HG02870 (cell line): ENCODE data around the gene FES.
"Not testable (repeated sequence)": the region's sequence is repeated elsewhere in the genome, so short reads cannot be mapped to it uniquely, and the experiment has no call there.

ENCODE experiments used
- ATAC-seq: cut with Tn5 transposase; IDR thresholded peaks from one replicate; pipeline ENCODE4 v1.9.1; 2021; ENCODE audit warnings: mild to moderate bottlenecking, moderate library complexity; ENCODE audit not compliant: unreplicated experiment

FES gene

DNA sequence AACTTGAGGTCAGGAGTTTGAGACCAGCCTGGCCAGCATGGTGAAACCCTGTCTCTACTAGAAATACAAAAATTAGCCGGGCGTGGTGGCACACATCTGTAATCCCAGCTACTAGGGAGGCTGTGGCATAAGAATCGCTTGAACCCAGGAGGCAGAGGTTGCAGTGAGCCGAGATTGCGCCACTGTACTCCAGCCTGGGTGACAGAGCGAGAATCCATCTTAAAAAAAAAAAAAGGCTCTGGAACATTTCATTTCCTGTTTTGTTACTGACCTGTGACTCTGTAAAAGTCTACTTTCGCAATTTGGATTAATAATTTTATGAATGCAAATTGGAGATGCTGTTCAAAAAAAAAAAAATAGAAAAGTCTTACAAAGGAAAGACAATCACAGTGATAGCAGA lies 43.8 kb downstream of the FES start:
- ATAC-seq: not testable (repeated sequence)

DNA sequence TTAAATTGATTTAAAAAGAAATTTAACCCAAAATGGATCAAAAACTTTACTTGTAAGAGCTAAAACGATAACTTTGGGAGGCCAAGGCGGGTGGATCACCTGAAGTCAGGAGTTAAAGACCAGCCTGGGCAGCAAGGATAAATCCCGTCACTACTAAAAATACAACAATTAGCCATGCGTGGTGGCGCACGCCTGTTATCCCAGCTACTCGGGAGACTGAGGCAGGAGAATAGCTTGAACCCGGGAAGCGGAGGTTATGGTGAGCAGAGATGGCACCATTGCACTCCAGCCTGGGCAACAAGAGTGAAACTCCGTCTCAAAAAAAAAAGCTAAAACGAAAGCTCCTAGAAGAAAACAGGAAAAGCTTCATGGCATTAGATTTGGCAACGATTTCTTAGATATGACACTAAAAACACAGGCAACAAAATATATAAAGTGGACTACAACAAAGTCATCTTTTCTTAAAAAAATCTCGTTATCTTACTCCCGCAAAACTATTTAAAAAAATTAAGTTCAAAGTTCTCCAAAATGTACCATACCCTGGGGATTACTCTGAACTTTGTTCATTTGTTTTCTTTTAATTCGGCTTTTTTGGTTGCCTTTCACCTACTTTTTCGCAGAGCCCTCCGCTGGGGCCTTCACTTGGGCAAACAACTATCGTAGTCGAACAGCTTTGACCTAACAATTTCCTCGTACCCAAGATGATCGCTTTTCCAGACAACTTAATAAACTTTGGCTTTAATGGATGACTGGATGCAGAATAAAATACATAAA lies 45.1 kb downstream of the FES start:
- no peak for ATAC-seq

DNA sequence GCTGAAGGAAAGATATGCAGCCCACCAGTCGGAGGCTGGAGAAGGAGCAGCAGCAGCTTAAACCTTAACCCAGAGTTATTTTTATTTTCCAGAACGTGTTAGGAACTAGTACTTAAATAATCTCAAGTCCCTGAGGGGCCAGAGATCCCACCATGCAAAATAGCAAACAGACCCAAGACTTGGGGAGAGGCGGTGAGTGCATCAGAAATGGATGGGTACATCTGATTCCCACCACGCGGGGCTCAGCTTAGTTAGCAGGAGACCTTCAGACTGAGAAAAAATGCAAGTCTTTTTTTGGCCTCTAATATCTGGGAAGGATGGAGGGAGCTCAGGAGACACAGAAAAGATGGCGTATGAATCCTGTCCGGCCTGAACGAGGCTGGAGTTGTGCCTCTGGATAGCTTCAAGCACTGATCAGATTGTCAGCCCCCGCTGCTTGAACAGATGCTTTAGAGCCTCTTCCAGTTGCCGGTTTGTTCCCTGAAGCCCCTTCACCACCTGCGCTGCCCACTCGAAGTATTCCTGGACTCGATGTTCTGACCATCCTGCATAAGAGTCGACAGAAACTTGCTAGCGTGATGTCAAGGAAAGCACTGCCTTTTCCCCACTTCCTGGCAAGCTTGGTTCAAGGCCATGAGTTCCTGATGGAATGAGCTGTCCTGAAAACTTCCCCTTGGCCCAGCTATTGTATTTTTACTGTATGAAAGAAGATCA lies 46.7 kb downstream of the FES start:
- no peak for ATAC-seq

DNA sequence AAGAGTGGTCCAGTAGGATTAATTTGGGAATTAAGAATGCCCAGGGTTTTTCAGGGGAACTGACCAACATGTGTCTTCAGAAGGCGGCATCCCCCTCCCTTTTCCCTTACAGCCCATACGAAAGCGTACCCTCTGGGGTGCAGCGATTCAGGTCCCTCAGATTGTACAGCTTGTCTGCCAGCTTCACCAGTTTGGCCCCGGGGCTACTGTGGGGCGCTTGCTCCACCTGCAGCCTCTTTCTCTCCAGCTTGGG lies 47.2 kb downstream of the FES start:
- ATAC-seq: no peak

DNA sequence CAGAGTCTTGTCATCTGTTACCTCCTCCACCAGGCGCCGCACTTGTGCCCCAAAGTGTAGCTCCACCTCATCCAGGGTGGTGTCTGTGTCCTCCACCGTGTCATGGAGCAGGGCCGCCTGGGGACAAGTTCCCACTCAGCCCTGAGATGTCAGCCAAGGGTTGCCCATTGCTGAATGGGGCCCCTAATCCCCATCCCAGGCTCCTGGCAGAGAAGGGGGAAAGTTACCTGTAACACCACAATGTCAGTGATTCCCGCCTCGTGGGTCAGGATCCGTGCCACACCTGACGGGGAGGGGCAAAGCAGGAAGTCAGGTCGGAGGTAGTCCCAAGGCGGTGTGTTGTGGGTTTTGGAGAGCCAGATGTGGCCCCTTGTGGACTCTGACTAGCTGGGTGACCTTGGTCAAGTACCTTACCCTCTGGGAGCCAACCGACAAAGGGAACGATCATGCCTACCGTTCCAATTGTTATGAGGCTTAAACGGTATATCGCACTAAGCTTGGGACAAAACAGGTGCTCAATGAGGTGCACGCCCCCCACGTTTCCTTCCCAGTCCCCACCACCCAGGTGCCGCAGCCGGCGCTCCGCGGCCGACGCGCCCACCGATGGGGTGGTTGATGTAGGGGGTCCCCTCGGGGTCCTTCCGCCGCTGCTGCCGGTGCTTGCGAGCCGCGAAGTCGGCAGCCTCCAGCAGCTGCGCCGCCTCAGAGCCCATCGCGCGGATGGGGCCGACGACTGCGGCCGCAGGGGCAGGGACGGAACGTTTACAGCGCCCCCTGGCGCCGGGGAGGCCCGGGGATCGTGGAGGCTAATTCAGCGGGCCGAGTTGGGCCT lies 47.7 kb downstream of the FES start, which contains the start of gene HDDC3:
TSS of gene HDDC3 (minus strand) at position 722 of the 832 bp plus-strand sequence. CDS start at position 713, 9 bp downstream.
- ATAC-seq: peak; percentile 34

DNA sequence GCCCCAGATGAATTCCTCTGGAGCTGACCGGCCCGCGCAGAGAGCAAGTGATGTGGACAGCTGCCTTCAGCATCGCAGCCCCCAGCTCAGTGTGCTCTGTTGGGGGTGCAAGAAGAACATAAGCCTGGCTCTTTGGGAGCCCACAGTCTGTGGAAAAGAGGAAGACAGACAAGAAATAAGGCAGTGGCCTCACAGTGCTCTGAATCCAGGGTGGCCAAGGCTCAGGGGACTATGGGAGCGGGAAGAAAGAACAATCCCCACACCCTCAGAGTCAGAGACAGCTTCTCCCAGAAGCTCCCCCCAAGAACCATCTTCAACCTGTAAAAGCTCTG lies 48.3 kb downstream of the FES start:
- no peak for ATAC-seq

DNA sequence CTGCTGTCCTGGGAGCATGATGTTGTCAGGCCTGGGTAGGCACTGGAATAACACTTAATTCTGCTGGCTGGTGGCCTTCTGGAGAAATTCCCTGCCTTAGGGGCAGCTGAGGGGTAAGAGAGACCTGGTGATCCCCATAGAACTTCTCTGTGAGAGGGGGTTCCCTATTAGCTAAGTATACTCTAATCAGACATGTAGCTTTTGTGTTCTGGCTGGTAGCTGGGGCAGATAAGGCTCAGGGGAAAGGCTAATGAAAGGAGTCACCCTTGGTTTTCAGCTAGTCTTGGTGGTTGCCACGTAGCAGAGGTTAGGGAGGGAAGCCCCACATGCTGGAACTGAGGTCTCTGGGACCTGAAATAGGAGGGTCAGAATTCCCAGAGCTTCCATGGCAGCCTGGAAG lies 49.0 kb downstream of the FES start:
- no peak for ATAC-seq

DNA sequence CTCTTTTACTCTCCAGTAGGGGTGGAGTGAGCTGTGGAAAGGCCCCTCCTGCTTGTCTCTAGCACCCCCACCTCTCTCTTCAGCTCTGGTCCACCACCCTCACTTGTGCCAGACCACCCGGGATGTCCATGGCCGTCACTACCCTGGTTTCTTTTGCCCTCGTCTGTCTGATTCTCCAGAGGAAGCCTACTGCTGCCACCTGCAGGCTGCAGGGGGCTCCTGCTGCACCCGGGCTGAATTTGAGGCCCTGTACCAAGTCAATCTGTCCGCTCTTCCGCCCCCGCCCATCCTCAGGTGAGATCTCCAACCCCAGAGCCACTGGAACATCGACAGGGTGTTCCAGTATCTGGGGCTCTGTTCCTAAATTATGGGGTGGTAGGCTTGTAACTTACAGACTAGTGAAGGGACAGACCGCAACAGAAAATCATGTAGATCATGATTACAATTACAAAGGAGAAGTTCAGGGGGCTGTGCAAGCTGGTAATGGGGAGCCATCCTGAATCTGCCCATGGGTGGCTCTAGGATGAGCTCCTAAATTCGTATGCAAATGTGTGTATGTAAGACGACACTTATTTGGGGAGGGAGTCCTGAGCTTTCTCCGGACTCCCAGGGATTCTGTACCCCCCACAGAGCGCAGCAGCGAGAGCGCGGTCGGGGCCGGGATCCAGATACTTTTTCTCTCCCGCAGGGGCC lies 50.1 kb downstream of the FES start:
- ATAC-seq: peak; percentile 24

DNA sequence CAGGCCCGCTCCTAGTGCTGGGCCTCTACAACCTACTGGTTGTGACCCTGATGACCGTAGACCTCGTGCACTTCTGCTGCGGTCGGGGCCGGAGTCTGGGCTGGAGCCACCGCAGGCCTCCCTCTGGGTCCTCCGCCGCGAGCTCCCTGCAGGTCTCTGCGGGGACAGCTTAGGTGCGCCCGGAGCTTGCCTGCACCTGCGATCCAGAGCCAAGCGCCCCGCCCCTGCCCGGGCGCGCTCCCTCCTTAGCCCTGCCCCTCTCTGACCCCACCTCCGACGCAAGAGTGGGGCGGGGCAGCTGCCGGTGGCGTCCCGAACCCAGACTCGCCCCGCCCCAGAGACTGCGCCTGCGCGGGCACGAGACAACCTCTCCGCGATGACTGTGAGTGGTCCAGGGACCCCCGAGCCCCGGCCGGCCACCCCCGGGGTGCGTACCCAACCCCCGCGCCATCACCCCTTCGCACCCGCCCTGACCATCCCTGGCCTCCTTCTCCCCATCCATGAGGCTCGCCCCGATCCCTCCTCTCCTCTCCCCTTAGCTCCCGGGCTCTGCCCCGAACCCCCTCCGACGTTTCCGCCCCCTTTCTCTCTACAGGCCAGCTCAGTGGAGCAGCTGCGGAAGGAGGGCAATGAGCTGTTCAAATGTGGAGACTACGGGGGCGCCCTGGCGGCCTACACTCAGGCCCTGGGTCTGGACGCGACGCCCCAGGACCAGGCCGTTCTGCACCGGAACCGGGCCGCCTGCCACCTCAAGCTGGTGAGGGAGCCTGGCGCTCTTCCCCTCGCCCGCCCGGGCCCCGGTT lies 50.8 kb downstream of the FES start, which contains the start of gene UNC45A:
TSS of gene UNC45A (plus strand) at position 337 of the 803 bp plus-strand sequence. CDS start at position 377, 40 bp downstream.
- peak; percentile 56 for ATAC-seq

DNA sequence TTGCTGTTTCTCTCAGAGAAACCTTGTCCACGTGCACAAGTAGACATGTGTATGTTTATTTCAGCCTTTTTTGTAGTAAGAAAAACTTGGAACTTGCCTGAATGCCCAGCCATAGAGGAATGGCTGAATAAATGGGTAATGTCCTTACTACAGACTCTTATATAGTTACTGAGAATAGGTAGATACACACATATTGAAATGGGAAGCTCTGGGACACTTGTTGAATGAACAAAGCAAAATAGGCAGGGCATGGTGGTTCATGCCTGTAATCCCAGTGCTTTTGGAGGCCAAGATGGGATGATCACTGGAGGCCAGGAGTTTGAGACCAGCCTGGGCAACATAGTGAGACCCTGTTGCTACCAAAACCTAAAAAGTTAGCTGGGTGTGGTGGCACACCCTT lies 52.5 kb downstream of the FES start:
- no peak for ATAC-seq

DNA sequence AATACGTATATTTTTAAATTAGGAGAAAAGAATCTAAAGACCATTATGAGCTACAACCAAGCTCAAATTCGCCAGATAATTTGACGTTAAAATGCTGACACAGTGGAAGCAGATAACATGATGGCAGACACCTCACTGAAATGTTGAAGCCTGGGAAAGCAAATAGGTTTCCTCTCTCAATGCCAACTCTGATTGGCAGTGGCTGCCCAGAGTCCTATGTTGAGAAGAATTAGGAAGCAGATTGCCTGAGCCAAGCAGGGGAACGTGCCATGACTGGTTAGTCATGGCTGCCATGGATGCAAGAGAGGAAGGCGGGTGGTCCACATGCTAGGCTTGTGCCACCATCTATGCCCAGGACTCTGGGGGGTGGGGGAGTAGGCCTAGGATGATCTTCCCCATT lies 54.0 kb downstream of the FES start:
- ATAC-seq: no peak

DNA sequence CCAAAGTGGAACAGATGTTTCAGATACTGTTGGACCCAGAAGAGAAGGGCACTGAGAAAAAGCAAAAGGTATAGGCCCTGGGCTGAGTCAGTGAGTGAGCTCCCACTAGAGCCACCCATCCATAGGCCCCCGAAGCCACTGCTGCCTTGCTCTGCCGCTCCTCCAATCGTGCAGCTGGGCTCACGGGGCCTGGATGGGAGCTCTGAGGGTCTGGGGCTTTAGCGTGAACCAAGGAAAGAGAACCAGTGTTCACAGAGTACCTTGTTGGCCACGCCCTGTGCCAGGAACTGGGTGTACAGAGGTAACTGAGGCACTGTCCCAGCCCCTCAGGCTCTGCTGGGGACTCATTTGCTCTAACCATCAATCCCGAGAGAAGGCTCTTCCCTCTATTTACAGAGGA lies 55.5 kb downstream of the FES start:
- no peak for ATAC-seq

DNA sequence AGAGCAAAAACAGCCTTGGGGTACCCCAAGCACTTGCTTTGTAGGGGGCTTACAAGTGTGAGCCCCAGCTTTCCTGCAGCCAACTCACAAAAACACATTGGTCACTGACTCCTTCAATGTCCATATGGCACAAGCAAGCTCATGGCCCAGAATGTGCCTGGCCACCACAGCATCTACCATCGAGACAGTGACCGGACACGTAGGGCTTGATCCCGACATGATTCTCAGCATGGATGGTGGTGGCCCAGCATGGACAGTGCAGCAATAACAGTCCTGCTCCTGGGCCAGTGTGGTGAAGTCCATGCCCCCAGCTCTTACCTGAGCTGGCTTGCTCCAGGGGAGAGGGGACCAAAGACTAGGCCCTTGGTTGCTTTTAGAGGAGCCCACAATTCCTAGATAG lies 56.7 kb downstream of the FES start:
- ATAC-seq: no peak

DNA sequence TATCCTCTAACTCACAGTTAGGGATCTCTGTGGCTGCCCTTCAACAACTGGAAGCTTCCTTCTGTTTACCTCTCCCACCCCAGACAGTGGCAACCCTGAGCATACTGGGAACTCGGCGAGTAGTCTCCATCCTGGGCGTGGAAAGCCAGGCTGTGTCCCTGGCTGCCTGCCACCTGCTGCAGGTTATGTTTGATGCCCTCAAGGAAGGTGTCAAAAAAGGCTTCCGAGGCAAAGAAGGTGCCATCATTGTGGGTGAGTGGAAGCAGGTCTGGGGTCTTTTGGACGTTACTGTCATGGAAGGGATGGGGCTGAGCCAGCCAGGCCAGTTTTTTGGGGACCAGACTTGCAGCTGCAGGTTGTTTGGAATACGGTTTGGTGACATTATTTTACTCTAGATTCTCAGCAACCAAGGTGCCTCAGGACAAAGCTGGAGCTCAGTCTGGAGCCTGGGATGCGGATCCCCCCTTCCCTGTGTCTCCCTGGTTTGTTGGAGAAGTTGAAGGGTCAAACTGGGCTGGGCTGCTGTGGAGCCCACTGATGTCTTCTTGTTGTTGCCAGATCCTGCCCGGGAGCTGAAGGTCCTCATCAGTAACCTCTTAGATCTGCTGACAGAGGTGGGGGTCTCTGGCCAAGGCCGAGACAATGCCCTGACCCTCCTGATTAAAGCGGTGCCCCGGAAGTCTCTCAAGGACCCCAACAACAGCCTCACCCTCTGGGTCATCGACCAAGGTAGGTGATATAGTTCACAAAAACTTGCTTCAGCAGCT lies 58.2 kb downstream of the FES start:
- ATAC-seq: no peak

DNA sequence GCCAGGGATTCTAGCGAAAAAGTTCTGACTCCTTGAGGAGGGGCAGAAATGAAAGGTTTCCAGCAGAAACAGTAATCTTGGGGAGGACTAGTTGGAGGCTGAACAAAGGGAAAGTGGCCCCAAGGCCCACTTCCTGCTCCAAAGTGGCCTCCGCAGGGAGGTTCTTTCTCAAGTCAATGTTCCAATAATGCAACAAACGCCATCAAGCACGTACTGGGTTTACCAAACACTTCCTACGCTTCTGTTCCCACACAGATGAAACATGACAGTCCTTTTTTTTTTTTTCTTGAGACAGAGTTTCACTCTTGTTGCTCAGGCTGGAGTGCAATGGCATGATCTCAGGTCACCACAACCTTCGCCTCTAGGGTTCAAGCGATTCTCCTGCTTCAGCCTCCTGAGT lies 60.8 kb downstream of the FES start:
- ATAC-seq: no peak
